ENCODE data around the gene EYS.

Gene EYS

DNA sequence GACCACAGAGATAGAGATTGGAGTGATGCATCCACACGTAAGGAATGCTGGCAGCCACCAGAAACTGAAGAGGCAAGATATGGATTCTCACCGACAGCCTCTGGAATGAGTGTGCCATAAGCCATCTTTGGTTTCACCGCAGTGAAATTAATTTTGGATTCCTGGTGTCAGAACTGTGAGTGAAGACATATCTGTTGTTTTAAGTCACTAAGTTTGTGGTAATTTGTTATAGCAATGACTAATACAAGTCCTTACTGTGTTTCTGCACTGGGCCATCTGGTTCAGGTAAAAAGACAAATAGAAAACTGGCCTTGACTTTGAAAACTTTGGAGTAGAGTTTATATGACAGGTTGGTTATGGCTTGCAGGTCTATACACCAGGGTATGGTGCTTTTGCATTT, 1809.6 kb downstream of the EYS start:
- TF ChIP-seq CTCF (IDR thresholded peaks at IDR 0.05): no peak

GRCh38 chr6:63888416-63888815, 1818.6 kb downstream of the EYS start:
- no peak for TF ChIP-seq CTCF (IDR thresholded peaks at IDR 0.05)

DNA sequence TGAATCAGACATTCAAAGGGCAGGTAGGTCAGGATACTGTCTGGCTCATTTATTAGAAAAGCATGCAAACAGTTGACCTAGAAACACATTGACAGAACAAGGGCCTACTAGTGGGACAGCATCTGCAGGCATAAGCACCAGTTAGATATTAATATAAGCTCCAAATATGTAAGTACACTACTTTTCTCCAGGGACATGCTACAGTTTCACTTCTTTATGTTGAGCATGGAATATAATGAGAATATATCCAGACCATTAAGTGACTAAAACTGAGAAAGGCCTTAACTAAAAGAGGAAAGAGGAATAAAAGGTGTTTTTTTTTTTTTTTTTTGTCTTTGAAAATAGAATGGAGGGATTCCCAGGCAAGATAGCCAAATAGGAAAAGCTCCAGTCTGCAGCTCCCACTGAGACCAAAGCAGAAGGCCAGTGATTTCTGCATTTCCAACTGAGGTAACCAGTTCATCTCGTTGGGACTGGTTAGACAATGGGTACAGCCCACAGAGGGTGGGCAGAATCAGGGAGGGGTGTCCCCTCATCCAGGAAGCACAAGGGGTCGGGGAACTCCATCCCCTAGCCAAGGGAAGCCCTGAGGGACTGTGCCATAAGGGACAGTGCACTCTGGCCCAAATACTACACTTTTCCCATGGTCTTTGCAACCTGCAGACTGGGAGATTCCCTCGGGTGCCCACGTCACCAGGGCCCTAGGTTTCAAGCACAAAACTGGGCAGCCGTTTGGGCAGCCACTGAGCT, 1819.8 kb downstream of the EYS start:
- no peak for TF ChIP-seq CTCF (IDR thresholded peaks at IDR 0.05)

DNA sequence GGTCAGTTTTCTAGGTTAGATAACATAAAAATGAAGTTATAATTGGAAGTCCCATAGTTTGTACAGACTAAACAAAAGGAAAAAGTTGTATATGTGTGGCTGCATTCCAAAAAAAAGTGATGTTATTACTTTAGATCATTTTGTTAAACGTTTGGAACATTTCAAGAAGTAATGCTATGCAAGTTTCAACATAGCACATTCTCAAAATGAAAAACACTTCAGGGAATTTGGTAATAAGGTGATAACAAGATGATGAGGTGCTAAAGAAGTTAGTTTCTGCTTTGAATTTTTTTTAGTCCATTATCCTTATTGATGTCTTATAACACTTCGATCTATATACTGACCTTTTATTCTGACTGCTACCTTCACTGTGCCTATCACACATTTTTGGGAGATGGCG, 1820.7 kb downstream of the EYS start:
- no peak for TF ChIP-seq CTCF (IDR thresholded peaks at IDR 0.05)

DNA sequence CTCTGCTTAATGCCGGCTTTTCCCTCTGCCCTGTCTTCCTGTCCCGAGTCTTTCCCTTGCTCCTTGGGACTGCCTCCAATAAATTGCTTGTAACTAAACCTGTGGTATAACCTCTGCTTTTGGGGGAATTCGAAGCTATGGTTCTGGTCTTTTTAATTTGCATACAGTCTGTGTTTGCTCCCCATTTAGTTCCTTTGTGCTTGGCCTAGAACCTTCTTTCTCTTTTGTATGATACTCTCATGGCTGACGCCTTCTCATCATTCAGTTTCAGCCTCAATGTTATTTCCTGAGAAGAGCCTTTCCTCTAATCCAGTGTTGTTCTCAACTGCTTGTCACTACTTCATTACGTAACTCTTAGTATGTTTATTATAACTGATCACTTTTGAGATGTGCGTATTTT, 1823.4 kb downstream of the EYS start:
- TF ChIP-seq CTCF (IDR thresholded peaks at IDR 0.05): no peak

DNA sequence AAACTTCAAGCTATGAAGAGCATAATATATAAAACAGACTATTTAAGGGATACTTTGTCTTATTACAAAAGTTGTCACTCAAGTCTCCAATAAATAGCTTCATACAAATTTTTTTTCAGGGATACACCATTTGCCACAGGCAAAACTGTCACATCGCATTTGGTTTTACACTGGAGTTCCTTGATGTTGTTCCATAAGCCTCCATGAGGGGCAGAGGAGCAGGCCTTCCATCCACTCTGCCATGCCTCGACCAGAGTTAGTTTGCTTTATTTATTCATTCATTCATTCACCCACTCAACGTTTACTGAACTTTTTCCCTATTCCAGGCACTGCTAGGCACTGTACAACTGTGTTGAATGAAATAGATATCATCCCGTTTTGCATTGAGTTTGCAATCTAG, 1824.8 kb downstream of the EYS start:
- no peak for TF ChIP-seq CTCF (IDR thresholded peaks at IDR 0.05)

- TF ChIP-seq CTCF (IDR thresholded peaks at IDR 0.05): no peak
Measured at GRCh38 chr6:63881791-63882190, 1825.2 kb downstream of the EYS start.

DNA sequence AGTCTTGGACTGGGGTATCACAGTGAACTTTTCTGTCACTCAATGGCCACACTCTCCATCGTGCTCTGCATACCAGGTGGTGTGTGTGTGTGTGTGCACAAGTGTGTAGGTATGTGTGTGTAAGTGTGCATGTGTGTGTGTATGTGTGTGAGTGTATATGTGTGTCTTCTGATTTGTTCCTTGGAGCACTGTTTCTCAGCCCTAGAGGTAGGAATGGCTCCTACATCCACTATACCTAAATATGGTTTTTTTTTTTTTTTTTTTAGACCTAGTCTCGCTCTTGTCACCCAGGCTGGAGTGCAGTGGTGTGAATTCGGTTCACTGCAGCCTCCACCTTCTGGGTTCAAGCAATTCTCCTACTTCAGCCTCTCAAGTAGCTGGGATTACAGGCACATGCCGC, 1834.8 kb downstream of the EYS start:
- no peak for TF ChIP-seq CTCF (IDR thresholded peaks at IDR 0.05)

Measured in LNCAP (cell line).